Brain pericyte (primary cell): ENCODE data around the gene MMP13.
"Not testable (repeated sequence)": the region's sequence is repeated elsewhere in the genome, so short reads cannot be mapped to it uniquely, and the experiment has no call there.

ENCODE experiments used
- DNase-seq: peaks from one replicate; pipeline ENCODE4 v3.0.0-alpha.2; 2012; ENCODE audit warnings: low read depth, low spot score

Gene MMP13

DNA sequence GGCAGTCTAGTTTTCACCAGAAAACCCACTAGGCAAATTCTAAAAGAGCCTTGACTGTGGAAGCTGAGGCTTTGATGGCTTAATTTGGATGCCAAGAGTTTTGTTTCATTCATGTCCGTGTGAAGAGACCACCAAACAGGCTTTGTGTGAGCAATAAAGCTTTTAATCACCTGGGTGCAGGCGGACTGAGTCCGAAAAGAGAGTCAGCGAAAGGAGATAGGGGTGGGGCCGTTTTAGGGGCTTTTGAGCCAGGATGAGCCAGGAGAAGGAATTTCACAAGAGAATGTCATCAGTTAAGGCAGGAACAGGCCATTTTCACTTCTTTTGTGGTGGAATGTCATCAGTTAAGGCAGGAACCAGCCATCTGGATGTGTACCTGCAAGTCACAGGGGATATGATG is 51.6 kb downstream of the MMP13 start:
- not testable (repeated sequence) for DNase-seq

DNA sequence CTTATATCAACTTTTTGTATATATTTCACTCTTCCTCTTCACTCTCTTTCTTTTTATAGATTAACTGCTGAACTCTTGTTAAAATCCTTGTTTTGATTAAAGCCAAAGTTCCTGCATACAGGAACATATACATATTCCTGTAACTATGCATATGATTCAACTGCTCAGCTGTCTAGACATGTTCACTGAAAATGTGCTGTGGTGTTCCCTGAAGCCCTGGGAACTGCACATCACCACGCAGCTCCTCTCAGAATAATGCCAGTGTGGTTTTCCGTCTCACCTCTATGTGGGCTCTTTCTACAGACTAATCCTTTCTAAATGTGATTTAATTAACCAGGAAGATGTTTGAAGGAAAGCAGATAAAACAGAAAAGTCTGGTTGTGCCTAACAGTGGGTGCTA is 55.2 kb downstream of the MMP13 start:
- no peak for DNase-seq
